Naive thymus-derived CD4-positive, alpha-beta T cell (primary cell): ENCODE measurements around the gene TMEM45B. TPM values are rescaled to one million over a fixed set of nuclear protein-coding genes. Genes with fewer than 3 reads are reported as not detected.
"Not testable (repeated sequence)": the region's sequence is repeated elsewhere in the genome, so short reads cannot be mapped to it uniquely, and the experiment has no call there.

Experiments used
- ATAC-seq: fragments of 150-1000 bp; cut with Tn5 transposase; 2 replicates; pipeline ENCODE4 v1.10.0; 2021; ENCODE audit warnings: mild to moderate bottlenecking, moderate library complexity
- CTCF ChIA-PET: fragments of 350-600 bp; sonication (Branson Sonifier 250); formaldehyde crosslinking; loops from one replicate; lab custom pipeline; 2021; ENCODE audit warnings: antibody characterized with exemption; lab: Charles Lee
- POLR2A ChIA-PET: fragments of 350-600 bp; sonication (Branson Sonifier 250); formaldehyde crosslinking; loops from one replicate; lab custom pipeline; 2021; ENCODE audit warnings: antibody characterized with exemption, inconsistent platforms; lab: Charles Lee
- DNase-seq, 9 donors: peaks; one replicate each; pipeline versions ENCODE4 v3.0.0 to v3.0.0-alpha.2; 2020 to 2022; ENCODE audit warnings: mixed read lengths in 1 of 9
- H3K27ac ChIP-seq: one replicate; pipeline ENCODE4 v1.7.0; 2013; ENCODE audit warnings: mild to moderate bottlenecking, low read depth, low read length, moderate library complexity
- H3K27me3 ChIP-seq, 2 donors: one replicate each; pipeline ENCODE4 v1.7.0; 2013; ENCODE audit warnings: low read length in 2 of 2, mild to moderate bottlenecking in 2 of 2, moderate library complexity in 2 of 2; ENCODE audit not compliant: control insufficient read depth in 2 of 2, insufficient read depth in 2 of 2
- H3K36me3 ChIP-seq, 3 experiments: 1 replicate in 2 of 3; 2 replicates in 1 of 3; pipeline ENCODE4 v1.7.0; 2013; ENCODE audit warnings: low read length in 3 of 3, mild to moderate bottlenecking in 3 of 3, moderate library complexity in 1 of 3; ENCODE audit not compliant: insufficient read depth in 3 of 3, control insufficient read depth in 2 of 3
- H3K4me1 ChIP-seq, 2 donors: one replicate each; pipeline ENCODE4 v1.7.0; 2013; ENCODE audit warnings: low read length in 2 of 2, mild to moderate bottlenecking in 2 of 2, moderate library complexity in 1 of 2; ENCODE audit not compliant: control insufficient read depth in 2 of 2, insufficient read depth in 2 of 2
- H3K4me3 ChIP-seq: 2 replicates; pipeline ENCODE4 v1.7.0; 2013; ENCODE audit warnings: mild to moderate bottlenecking, low read length
- H3K9me3 ChIP-seq, 3 experiments: 1 replicate in 2 of 3; 2 replicates in 1 of 3; pipeline ENCODE4 v1.7.0; 2013; ENCODE audit warnings: low read length in 3 of 3; ENCODE audit not compliant: control insufficient read depth in 2 of 3
- H3K27ac Mint-ChIP-seq, 9 donors: one replicate each; pipeline ENCODE4 v1.8.0; 2020 to 2022; ENCODE audit warnings: mixed read lengths in 9 of 9, mild to moderate bottlenecking in 8 of 9, moderate library complexity in 5 of 9, inconsistent platforms in 2 of 9
- H3K27me3 Mint-ChIP-seq, 5 donors: one replicate each; pipeline ENCODE4 v1.8.0; 2021 to 2022; ENCODE audit warnings: mixed read lengths in 5 of 5, mild to moderate bottlenecking in 1 of 5
- H3K36me3 Mint-ChIP-seq, 5 donors: one replicate each; pipeline ENCODE4 v1.8.0; 2020 to 2022; ENCODE audit warnings: mixed read lengths in 5 of 5, mild to moderate bottlenecking in 3 of 5, inconsistent platforms in 1 of 5
- H3K4me1 Mint-ChIP-seq, 7 donors: one replicate each; pipeline ENCODE4 v1.8.0; 2020 to 2022; ENCODE audit warnings: mixed read lengths in 7 of 7, mild to moderate bottlenecking in 3 of 7, inconsistent platforms in 1 of 7
- H3K4me3 Mint-ChIP-seq, 10 donors: one replicate each; pipeline ENCODE4 v1.8.0; 2020 to 2022; ENCODE audit warnings: mild to moderate bottlenecking in 10 of 10, mixed read lengths in 10 of 10, moderate library complexity in 6 of 10, inconsistent platforms in 2 of 10
- H3K9me3 Mint-ChIP-seq, 11 donors: one replicate each; pipeline ENCODE4 v1.8.0; 2020 to 2022; ENCODE audit warnings: mixed read lengths in 11 of 11, mild to moderate bottlenecking in 4 of 11, inconsistent platforms in 1 of 11, moderate library complexity in 1 of 11
- intact Hi-C, 2 donors: fragments of 100-400 bp; cut with micrococcal nuclease; formaldehyde crosslinking; loops; one replicate each; pipeline ENCODE4 v1.15.1; 2023
- polyA plus RNA-seq, 2 donors: library from polyadenylated mRNA; unstranded; fragments of 300-500 nt; fragmentation: Illumina TruSeq; gene quantifications; one replicate each; pipeline ENCODE4 v1.2.3, GENCODE V29; 2021
- total RNA-seq, 6 experiments: library from RNA in 5 of 6; stranded (reverse) in 5 of 6; gene quantifications; 1 replicate in 5 of 6; 2 replicates in 1 of 6; pipeline ENCODE4 v1.2.3 and lab custom pipeline; 2021 to 2026

The TMEM45B gene
- total and polyA plus RNA-seq, 7 experiments from 2014 or later = 2.3 to 40.8 (median 11.9) TPM

DNA sequence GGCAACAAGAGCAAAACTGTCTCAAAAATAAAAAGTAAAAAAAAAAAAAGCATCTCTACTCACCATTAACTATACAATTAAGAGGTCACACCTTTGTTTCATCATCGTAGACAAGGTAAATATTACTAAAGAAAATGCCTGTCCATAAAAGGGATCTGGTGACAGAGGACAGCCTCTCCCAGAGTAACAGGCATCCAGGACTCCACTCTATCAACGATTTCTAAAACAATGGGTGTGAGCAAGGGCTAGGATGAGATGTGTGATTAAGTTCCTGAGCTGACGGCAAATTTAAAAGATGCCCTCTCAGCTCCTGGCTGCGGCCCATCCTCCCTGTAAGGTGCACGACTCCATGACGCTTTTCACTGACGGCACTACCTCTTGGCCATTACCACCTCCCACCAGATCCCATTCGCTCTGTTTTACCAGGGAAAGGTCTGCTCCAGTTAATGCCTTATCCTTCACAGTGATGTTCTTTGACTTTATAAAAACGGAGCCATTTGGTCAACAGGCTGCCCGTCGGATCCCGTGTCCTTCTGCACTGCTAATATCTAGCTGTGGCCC, 2.3 kb upstream of the TMEM45B start:
- Mint-ChIP-seq H3K4me1 (peaks cover 25 to 71% (median 55%) of the 10 kb centered on the region in 7 donors), H3K36me3 (peaks cover 9 to 17% (median 11%) of the 10 kb centered on the region in 5 donors), H3K9me3 (peaks cover 0 to 48% (median 9%) of the 10 kb centered on the region in 11 donors), H3K27ac (peak overlapping the region in 8 of 9 donors; percentile 91 to 99 (median 96)), H3K4me3 (peak overlapping the region; percentile 78 to 91 (median 88)), H3K27me3 (peaks cover 0 to 58% (median 14%) of the 10 kb centered on the region in 5 donors)
- ATAC-seq (no peak), DNase-seq (no peak)
- Histone ChIP-seq H3K4me3 (peak overlapping the region; percentile 31), H3K27me3 (no peaks in the 10 kb centered on the region), H3K27ac (peak overlapping the region; percentile 50), H3K4me1 (peaks cover 5 to 9% of the 10 kb centered on the region in 2 donors), H3K9me3 (no peaks in the 10 kb centered on the region), H3K36me3 (no peaks in the 10 kb centered on the region)
- POLR2A ChIA-PET = interaction anchor here (0.6 to 7.4 kb wide), 22 partner anchors 11 to 1112 kb away, joined by 3 to 129 read pairs (median 6); partner anchors contain the start of genes NFRKB and PRDM10
- intact Hi-C loops = loop anchor here (5.0 to 10.0 kb wide), 4 partner anchors 46 to 1759 kb away; partner anchors contain the start of genes PRDM10 (in 1 of the 2) and ZBTB44 (in 1 of the 2)
- CTCF ChIA-PET = interaction anchor here (1.4 to 1.9 kb wide), 2 partner anchors 8 to 68 kb away, joined by 4 to 7 read pairs; no protein-coding TSS in a partner anchor

DNA sequence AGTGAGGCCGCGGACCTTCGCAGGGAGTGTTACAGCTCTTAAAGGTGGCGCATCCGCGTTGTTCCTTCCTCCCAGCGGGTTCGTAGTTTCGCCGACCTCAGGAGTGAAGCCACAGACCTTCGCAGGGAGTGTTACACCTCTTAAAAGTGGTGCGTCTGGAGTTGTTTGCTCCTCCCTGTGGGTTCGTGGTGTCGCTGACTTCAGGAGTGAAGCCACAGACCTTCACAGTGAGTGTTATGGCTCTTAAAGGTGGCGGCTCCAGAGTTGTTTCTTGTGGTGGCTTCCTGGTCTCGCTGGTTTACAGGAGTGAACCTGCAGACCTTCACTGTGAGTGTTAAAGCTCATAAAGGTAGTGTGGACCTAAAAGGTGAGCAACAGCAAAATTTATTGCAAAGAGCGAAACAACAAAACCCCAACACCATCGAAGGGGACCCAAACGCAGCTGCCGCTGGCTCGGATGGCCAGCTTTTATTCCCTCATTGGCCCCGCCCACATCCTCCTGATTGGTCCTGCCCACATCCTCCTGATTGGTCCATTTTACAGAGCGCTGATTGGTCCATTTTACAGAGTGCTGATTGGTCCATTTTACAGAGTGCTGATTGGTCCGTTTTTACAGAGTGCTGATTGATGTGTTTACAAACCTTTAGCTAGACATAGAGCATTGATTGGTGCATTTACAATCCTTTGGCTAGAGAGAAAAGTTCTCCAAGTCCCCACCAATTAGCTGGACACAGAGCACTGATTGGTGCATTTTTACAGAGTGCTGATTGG, 1.2 kb upstream of the TMEM45B start:
- DNase-seq (peak; percentile 54 to 89 (median 83)), ATAC-seq (peak; percentile 87)
- Mint-ChIP-seq H3K4me1 (peaks cover 27 to 81% (median 63%) of the 10 kb centered on the region in 7 donors), H3K27ac (peak overlapping the region; percentile 84 to 99 (median 95)), H3K9me3 (peaks cover 0 to 42% (median 6%) of the 10 kb centered on the region in 11 donors), H3K4me3 (peak overlapping the region; percentile 78 to 91 (median 88)), H3K27me3 (peaks cover 0 to 69% (median 15%) of the 10 kb centered on the region in 5 donors), H3K36me3 (peaks cover 8 to 15% (median 11%) of the 10 kb centered on the region in 5 donors)
- peaks cover 5 to 9% of the 10 kb centered on the region in 2 donors for H3K4me1 ChIP-seq
- H3K9me3 ChIP-seq = no peaks in the 10 kb centered on the region
- intact Hi-C loops = loop anchor here (1.0 to 10.0 kb wide), 10 partner anchors 10 to 1760 kb away; partner anchors contain the start of genes NFRKB (in 2 of the 2), APLP2 (in 1 of the 2), PRDM10 (in 1 of the 2) and ZBTB44 (in 1 of the 2)
- POLR2A ChIA-PET = interaction anchor here (0.6 to 7.4 kb wide), 32 partner anchors 9 to 1120 kb away, joined by 3 to 129 read pairs (median 6); partner anchors contain the start of genes FLI1, NFRKB and PRDM10
- no peaks in the 10 kb centered on the region for H3K27me3 ChIP-seq
- no peaks in the 10 kb centered on the region for H3K36me3 ChIP-seq
- H3K27ac ChIP-seq = peak overlapping the region; percentile 50
- peak overlapping the region; percentile 31 for H3K4me3 ChIP-seq
- CTCF ChIA-PET = interaction anchor here (1.1 to 1.9 kb wide), 6 partner anchors 9 to 81 kb away, joined by 3 to 8 read pairs (median 4); partner anchors contain the start of gene NFRKB

DNA sequence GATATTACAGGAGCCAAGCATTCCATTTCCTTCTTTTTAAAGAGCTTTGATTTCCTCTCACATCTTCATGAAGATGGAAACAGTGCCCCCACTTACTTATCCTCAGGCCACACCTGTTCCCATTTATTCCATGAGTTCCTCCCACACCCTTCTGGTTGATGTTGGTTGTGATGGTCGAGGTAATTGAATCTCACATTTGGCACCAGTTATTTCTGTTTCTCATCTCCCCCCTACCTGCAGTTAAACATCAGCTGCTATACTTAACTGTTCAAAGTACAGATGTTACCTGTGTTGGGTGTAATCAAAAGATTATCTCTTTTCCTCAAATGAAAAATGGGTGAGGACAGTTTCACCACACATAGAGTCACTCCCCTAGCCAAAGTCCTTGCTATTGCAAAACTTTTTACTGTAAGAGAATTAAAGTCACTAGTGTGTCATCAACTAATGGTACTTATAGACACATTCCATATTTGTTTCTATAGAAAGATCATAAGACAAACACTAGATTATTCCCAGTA, 1.9 kb downstream of the TMEM45B start:
- Histone ChIP-seq H3K4me3 (no peak overlapping the region), H3K27ac (no peak overlapping the region), H3K9me3 (no peaks in the 10 kb centered on the region), H3K4me1 (peaks cover 5 to 9% of the 10 kb centered on the region in 2 donors), H3K36me3 (no peaks in the 10 kb centered on the region), H3K27me3 (no peaks in the 10 kb centered on the region)
- peak overlapping the region in 2 of 9 donors; percentile 1 to 35 for H3K27ac Mint-ChIP-seq
- POLR2A ChIA-PET = interaction anchor here (1.1 to 7.4 kb wide), 6 partner anchors 16 to 59 kb away, joined by 3 to 129 read pairs (median 36); no protein-coding TSS in a partner anchor
- intact Hi-C loops = loop anchor here in 1 of 2 donors (10.0 kb wide), 2 partner anchors 497 to 1763 kb away; partner anchors contain the start of gene ZBTB44
- CTCF ChIA-PET = no interaction called here
- DNase-seq (no peak), ATAC-seq (no peak)
- H3K36me3 Mint-ChIP-seq = peaks cover 0 to 18% (median 10%) of the 10 kb centered on the region in 5 donors
- H3K27me3 Mint-ChIP-seq = peaks cover 0 to 66% (median 20%) of the 10 kb centered on the region in 5 donors
- H3K4me1 Mint-ChIP-seq = peaks cover 27 to 64% (median 50%) of the 10 kb centered on the region in 7 donors
- H3K9me3 Mint-ChIP-seq = peaks cover 0 to 20% (median 3%) of the 10 kb centered on the region in 11 donors
- H3K4me3 Mint-ChIP-seq = peak overlapping the region in 9 of 10 donors; percentile 8 to 91 (median 72)

DNA sequence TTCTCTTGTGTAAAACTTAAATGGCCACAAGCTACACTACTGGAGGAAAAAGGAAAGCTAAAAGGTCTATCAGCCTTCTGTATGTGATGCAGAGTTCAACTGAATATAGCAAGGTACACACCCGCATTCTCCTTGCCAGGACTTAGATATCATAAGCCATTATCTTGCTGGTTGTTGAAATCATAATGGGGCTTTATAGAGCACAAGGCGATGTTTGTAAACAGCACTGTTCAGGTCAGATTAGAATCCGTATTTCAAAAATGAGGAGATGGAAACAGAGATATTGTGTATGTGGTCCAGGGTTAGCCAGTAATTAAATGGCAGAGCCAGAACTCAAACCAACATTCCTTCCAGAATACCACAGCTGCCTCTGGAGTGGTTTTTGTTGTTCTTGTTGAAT, 2.6 kb downstream of the TMEM45B start:
- intact Hi-C loops = loop anchor here in 1 of 2 donors (10.0 kb wide), 2 partner anchors 497 to 1763 kb away; partner anchors contain the start of gene ZBTB44
- H3K4me3 ChIP-seq, H3K4me1 ChIP-seq, H3K27me3 ChIP-seq, H3K27ac ChIP-seq, H3K36me3 ChIP-seq, H3K9me3 ChIP-seq, CTCF ChIA-PET, ATAC-seq, DNase-seq: not testable (repeated sequence)
- Mint-ChIP-seq H3K36me3 (peaks cover 0 to 18% (median 10%) of the 10 kb centered on the region in 5 donors), H3K9me3 (peaks cover 0 to 16% (median 3%) of the 10 kb centered on the region in 11 donors), H3K4me3 (peak overlapping the region in 7 of 10 donors; percentile 2 to 89 (median 30)), H3K27me3 (peaks cover 0 to 64% (median 20%) of the 10 kb centered on the region in 5 donors), H3K27ac (peak overlapping the region in 4 of 9 donors; percentile 1 to 22 (median 6)), H3K4me1 (peaks cover 23 to 58% (median 46%) of the 10 kb centered on the region in 7 donors)
- POLR2A ChIA-PET = interaction anchor here (0.6 to 7.4 kb wide), 4 partner anchors 13 to 47 kb away, joined by 3 to 66 read pairs (median 3); no protein-coding TSS in a partner anchor

DNA sequence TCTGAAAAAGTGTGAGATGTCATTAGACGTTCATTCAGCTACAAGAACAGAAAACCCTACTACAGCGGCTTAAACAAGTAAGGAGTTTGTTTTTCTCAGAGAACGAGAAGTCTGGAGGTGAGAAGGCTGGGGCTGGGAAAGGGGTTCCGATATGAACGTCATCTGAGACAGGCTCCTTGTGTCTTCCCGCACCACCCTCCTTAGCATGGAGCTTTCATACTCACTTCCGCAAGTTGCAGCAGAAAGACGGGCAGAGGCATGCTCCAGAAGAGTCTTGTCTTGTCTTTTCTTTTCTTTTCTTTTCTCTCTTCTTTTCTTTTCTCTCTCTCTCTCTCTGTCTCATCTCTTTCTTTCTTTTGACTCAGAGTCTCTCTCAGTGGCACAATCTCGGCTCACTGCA, 3.6 kb downstream of the TMEM45B start:
- Mint-ChIP-seq H3K4me3 (peak overlapping the region in 1 of 10 donors; percentile 12), H3K27ac (peak overlapping the region in 2 of 9 donors; percentile 5 to 37), H3K27me3 (peaks cover 0 to 55% (median 20%) of the 10 kb centered on the region in 5 donors), H3K4me1 (peaks cover 17 to 48% (median 36%) of the 10 kb centered on the region in 7 donors), H3K36me3 (peaks cover 0 to 18% (median 10%) of the 10 kb centered on the region in 5 donors), H3K9me3 (peaks cover 0 to 13% (median 0%) of the 10 kb centered on the region in 11 donors)
- ATAC-seq = no peak
- H3K36me3 ChIP-seq = no peaks in the 10 kb centered on the region
- H3K27me3 ChIP-seq = no peaks in the 10 kb centered on the region
- no peaks in the 10 kb centered on the region for H3K4me1 ChIP-seq
- H3K9me3 ChIP-seq = no peaks in the 10 kb centered on the region
- POLR2A ChIA-PET = interaction anchor here (0.5 to 7.4 kb wide), 6 partner anchors 17 to 142 kb away, joined by 3 to 66 read pairs (median 3); no protein-coding TSS in a partner anchor
- no peak for DNase-seq
- H3K4me3 ChIP-seq = no peak overlapping the region
- intact Hi-C loops = loop anchor here in 1 of 2 donors (10.0 kb wide), 2 partner anchors 496 to 1764 kb away; partner anchors contain the start of gene ZBTB44
- no peak overlapping the region for H3K27ac ChIP-seq
- CTCF ChIA-PET = no interaction called here
